NCI-H748 (cell line): Measurements from ENCODE around the gene POLR1F.

Experiments
- DNase-seq: peaks from one replicate; lab custom pipeline; 2025; ENCODE audit not compliant: unreplicated experiment; lab: John Stamatoyannopoulos, UW

The POLR1F gene

DNA sequence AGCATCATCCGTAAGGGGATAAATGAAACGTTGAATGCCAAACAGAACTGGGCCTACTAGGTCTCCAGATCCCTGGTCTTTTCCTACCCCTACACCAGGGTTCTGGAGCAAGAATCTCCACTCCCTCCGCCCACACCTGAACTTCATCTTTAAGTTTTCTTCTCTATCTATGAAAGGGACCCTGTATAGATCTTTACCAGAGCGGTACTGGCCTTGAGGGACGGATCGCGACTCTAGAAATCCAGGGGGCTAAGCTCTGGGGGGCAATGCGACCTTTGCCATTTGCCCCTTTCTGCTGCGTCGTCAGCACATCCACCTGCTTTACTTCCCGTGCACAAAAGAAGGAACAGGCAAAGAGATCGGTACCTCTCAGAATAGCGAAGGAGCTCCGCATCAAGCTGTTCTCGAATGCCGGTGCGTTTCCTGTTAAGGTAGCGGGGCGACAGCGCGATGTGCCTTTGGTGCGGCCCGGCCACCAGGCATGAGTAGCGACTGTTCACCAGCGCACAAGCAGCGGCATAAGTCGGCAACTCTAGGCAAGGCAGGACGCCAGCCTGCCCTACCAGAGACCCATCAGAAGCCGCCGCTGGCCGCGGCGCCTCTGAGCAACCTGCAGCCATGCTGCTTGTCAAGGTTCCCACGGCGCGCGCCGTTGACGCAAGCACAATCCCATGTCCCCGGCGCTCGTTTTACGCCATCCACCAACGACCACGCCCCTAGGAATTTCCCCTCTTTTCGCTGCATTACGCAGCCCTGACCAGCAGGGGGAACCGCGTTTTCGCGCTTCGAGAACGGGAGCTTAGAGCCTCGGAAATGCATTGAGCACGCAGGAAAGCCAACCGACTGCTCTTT, at the start of gene POLR1F:
Gene POLR1F, minus strand, starts transcription at position 641 of the 852 bp plus-strand sequence. Its CDS starts 21 bp downstream, at position 620.
- peak; percentile 96 for DNase-seq

DNA sequence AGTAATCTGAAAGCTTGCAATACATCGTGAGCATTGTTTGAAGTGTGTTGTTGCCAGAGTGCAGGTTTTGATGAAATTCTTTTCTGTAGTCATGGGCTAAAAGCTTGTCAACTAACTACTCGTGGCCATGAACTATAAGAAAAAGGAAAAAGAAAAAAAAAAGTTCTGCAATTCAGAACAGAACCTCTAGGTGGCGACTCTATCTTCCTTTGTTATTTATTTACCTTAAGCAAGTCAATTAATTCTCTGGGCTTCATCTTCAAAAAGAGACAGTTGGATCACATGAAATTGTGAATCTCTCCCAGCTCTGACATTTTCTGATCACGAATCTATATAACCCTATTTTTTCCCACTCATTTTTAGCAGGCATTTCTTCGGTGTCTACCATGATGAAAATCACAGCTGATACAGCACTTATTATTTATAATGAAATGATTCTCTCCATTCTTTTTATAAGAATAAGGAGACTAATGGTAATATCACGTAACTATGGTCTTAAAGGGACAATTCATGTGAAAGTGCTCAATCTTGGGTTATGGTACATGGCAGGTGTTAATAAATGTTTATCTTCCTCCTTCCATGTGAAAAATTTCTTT, 45.8 kb upstream of the POLR1F start:
- peak; percentile 70 for DNase-seq

DNA sequence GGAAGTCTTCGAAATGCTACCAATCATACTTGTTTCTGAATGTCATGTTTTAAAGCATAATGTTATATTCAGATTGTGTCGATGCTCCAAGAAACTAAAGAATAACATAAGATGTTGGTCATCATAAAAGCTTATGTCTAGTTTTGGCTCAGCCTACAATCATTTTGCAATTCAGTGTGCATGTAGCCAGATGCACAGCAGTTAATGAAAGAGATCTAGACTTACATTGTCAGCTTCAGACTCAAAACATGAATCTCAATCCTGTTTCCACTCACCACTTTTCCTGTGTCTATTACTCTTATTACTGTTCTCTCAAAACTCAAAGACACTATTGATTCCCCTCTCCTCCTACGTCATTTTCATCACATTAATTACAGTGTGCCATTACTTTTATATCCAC, 43.2 kb upstream of the POLR1F start:
- DNase-seq, result no peak

DNA sequence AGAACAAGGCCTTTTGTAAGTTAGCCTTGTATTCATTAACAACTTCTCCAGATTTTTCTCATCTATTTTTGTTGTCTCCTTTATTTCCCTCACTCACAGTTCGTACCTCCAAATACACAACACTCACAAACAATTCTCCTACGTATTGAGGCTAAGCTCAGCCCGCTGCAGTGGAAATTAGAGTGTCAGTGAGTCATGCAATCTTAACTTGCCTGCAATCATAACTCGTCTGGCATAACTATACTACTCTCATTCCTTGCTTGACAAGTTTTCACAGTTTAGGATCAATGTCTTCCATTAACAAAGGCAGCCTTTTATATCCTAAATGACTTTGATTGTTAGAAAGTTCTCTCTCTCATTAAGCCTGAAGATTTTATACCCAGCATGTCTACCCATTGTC, 40.8 kb upstream of the POLR1F start:
- no peak for DNase-seq

- DNase-seq, result peak; percentile 70
Measured at GRCh38 chr7:19747740-19748339, 39.0 kb upstream of the POLR1F start.

- DNase-seq, result no peak
Measured at GRCh38 chr7:19744075-19744474, 35.2 kb upstream of the POLR1F start.

- DNase-seq, result no peak
Measured at GRCh38 chr7:19728716-19729115, 19.9 kb upstream of the POLR1F start.

DNA sequence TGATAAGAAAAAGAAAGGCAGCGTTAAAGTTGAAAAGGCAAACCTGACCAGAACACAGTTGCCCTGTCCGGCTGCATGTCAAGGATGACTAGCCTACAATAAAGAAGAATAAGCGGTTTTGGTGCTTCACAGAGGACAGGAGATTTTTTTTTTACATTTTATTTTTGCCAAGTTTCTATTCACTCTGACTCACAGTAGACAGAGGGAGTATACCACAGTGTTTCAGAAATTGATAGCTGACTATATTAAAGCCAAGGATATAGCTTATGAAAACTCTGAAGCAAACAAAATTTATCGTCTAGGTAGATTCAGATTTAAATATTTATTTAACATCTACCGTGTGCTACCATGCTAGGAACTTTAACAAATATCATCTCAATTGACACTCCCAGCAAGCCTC, 16.9 kb upstream of the POLR1F start:
- no peak for DNase-seq

DNA sequence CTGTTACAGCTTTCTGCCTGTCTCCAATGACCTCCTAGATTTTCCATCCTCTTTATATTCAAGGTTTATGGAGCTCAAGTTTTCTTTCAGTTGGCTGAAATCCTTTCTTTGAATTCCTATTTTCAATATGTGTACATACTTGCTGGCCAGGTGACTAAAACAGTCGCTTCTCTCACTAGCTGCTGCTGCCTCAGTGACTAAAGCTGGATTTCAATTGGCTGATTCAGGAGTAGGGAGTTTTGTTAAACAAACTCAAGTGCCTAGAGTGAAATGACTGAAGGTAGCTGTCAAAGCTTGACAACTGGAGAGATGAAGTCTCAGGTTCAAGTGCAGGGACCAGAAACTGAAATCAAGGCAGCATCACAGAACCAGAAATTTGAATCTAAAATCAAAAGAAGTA, 6.7 kb upstream of the POLR1F start:
- DNase-seq, result no peak

DNA sequence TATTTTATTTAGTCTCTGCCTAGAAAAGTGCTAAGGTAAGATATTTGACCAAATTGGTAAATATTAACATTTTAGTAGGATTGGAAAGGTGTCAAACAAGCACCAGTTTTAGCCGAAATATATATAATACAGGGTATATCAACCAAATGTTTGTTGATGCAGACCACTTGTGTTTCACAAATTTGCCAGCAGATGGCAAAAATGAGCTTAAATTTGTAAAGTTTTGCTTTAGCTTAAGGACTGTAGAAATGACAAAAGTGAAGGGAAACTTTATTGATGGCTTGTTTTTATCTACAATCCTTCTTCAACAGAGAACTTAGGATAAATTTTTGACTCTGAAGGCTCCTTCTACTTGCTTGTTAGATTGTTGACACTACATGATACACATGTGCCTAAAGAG, 4.8 kb upstream of the POLR1F start:
- DNase-seq, result peak; percentile 59

DNA sequence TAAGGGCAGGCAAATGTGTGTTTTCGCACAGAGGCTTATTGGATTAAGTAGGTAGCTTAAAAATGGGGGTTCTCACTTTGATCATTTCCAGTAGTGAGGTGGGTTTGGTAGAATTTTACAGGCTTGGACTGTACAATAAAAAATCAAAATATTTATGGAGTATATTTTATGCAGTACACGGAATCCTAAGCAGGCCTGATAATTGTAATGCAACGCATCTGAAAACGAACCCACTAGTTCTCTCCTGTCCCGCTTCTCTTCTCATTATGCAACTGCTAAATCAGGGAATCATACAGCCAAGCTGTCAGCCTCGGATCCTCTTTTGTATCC, 377 bp upstream of the POLR1F start:
- no peak for DNase-seq

GRCh38 chr7:19707240-19707639, 1.6 kb downstream of the POLR1F start:
- DNase-seq, result no peak

DNA sequence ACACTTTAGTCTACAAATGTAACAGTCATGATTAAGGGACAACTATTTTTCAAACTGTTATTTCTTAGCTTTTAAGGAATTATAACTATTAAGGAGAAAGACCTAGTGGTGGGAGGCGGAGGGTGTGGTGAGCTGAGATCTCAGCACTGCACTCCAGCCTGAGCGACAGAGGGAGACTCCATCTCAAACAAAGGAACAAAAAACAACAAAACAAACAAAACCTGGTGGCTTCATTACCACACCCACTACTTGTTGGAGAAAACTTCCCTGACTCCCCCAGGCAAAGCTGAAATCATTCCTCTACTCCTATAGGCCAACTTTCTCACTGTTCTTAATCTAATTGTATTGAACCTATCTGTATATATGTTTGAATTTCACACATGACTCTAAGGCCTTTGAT, 3.2 kb downstream of the POLR1F start:
- DNase-seq, result no peak

GRCh38 chr7:19701471-19701870, 7.4 kb downstream of the POLR1F start:
- DNase-seq, result peak; percentile 88

DNA sequence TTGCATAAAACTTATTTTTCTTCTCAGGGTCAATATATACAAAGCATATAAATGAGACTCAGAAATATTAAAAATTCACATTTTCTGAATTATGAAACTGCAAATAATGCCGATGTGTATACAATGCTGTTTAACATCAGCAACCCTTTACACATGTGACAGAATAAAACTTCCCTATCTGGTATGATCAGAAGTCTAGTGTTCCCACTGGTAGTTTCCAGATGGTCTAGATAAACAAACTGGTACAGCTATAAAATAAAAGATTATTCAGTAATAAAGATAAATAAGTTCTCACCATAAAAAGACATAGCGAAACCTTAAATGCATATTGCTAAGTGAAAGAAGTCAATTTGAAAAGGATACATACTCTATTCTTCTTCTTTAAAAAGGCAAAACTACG, 7.9 kb downstream of the POLR1F start:
- DNase-seq, result no peak

GRCh38 chr7:19698331-19698730, 10.5 kb downstream of the POLR1F start:
- no peak for DNase-seq

GRCh38 chr7:19696926-19697325, 11.9 kb downstream of the POLR1F start:
- no peak for DNase-seq

GRCh38 chr7:19692111-19692828, 16.6 kb downstream of the POLR1F start:
- DNase-seq, result no peak

GRCh38 chr7:19690736-19691135, 18.1 kb downstream of the POLR1F start:
- no peak for DNase-seq

DNA sequence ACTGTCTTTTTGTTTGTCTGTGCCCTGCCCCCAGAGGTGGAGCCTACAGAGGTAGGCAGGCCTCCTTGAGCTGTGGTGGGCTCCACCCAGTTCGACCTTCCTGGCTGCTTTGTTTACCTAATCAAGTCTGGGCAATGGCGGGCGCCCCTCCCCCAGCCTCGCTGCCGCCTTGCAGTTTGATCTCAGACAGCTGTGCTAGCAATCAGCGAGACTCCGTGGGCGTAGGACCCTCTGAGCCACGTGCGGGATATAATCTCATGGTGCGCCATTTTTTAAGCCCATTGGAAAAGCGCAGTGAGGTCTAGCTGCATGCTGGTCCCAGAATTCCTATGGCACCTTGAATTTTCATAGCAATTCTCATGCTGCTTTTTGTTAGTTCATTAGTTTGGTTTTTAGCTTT, 19.7 kb downstream of the POLR1F start:
- peak; percentile 45 for DNase-seq

DNA sequence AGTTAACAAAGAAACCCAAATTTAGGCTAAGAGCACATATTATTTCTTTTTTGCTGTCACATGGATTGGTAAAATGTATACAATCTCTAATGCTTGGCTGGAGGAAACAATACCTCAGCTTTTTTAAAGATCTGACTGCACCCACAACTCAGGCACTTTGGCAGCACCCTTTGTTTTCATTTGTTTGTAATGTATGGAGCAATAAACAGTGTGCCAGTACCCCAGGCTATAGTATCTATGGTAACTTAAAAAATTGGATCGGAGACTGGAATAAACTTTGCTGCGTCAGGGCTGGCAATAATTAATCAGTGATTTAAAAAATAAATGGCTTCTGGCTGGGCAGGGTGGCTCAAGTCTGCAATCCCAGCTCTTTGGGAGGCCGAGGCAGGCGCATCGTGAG, 27.2 kb downstream of the POLR1F start:
- DNase-seq, result no peak

- no peak for DNase-seq
Measured at GRCh38 chr7:19677180-19677579, 31.7 kb downstream of the POLR1F start.
